Astrocyte (in vitro differentiated cells and primary cell): ENCODE measurements around the gene FFAR3. TPM values are rescaled to one million over a fixed set of nuclear protein-coding genes. Genes with fewer than 3 reads are reported as not detected.

Source experiments
- DNase-seq: peaks from one replicate; pipeline ENCODE4 v3.0.0-alpha.2; 2010; ENCODE audit warnings: low read depth
- FAIRE-seq: peaks from 2 replicates; lab custom pipeline; 2011; peaks lifted over from hg19 to GRCh38; lab: Jason Lieb, UNC
- H2AFZ ChIP-seq: 2 replicates; pipeline ENCODE4 v1.6.0; 2012; ENCODE audit warnings: low read depth, low read length, inconsistent platforms
- H3K27ac ChIP-seq: 2 replicates; pipeline ENCODE4 v1.5.1; 2011; ENCODE audit warnings: low read depth, low read length, inconsistent platforms
- H3K27me3 ChIP-seq: 2 replicates; pipeline ENCODE4 v1.6.0; 2011; ENCODE audit warnings: low read length, inconsistent platforms; ENCODE audit not compliant: insufficient read depth
- H3K36me3 ChIP-seq: 2 replicates; pipeline ENCODE4 v1.5.1; 2011; ENCODE audit warnings: low read length, inconsistent platforms; ENCODE audit not compliant: insufficient read depth
- H3K4me1 ChIP-seq: 2 replicates; pipeline ENCODE4 v1.5.1; 2011; ENCODE audit warnings: low read length, inconsistent platforms; ENCODE audit not compliant: insufficient read depth
- H3K4me2 ChIP-seq: 2 replicates; pipeline ENCODE4 v1.6.0; 2012; ENCODE audit warnings: low read length, inconsistent platforms
- H3K4me3 ChIP-seq: 2 replicates; pipeline ENCODE4 v1.5.1; 2011; ENCODE audit warnings: low read depth, mild to moderate bottlenecking, low read length, inconsistent platforms; ENCODE audit not compliant: insufficient read depth
- H3K79me2 ChIP-seq: 2 replicates; pipeline ENCODE4 v1.6.0; 2012; ENCODE audit warnings: mild to moderate bottlenecking, low read length, inconsistent platforms; ENCODE audit not compliant: insufficient read depth
- H3K9ac ChIP-seq: 2 replicates; pipeline ENCODE4 v1.6.0; 2012; ENCODE audit warnings: mild to moderate bottlenecking, low read length, inconsistent platforms
- H3K9me3 ChIP-seq: 2 replicates; pipeline ENCODE4 v1.5.1; 2012; ENCODE audit warnings: low read depth, mild to moderate bottlenecking, low read length, inconsistent platforms; ENCODE audit not compliant: insufficient read depth
- H4K20me1 ChIP-seq: 2 replicates; pipeline ENCODE4 v1.6.0; 2012; ENCODE audit warnings: low read length, inconsistent platforms; ENCODE audit not compliant: insufficient read depth
- H3K27ac Mint-ChIP-seq: one replicate; pipeline ENCODE4 v1.8.0; 2021; ENCODE audit warnings: mild to moderate bottlenecking, mixed read lengths; ENCODE audit not compliant: unreplicated experiment
- H3K27me3 Mint-ChIP-seq: one replicate; pipeline ENCODE4 v1.8.0; 2021; ENCODE audit warnings: low read depth, mixed read lengths; ENCODE audit not compliant: unreplicated experiment
- H3K36me3 Mint-ChIP-seq: one replicate; pipeline ENCODE4 v1.8.0; 2021; ENCODE audit warnings: low read depth, mixed read lengths; ENCODE audit not compliant: unreplicated experiment
- H3K4me1 Mint-ChIP-seq: one replicate; pipeline ENCODE4 v1.8.0; 2021; ENCODE audit warnings: low read depth, mixed read lengths; ENCODE audit not compliant: unreplicated experiment
- H3K4me3 Mint-ChIP-seq: one replicate; pipeline ENCODE4 v1.8.0; 2021; ENCODE audit warnings: mild to moderate bottlenecking, moderate library complexity, mixed read lengths; ENCODE audit not compliant: unreplicated experiment
- H3K9me3 Mint-ChIP-seq: one replicate; pipeline ENCODE4 v1.8.0; 2021; ENCODE audit warnings: mild to moderate bottlenecking, mixed read lengths; ENCODE audit not compliant: unreplicated experiment
- CTCF ChIP-seq: IDR thresholded peaks from 2 replicates; pipeline ENCODE4 v1.5.1; 2011; ENCODE audit warnings: low read depth, mild to moderate bottlenecking, inconsistent platforms, low read length, moderate library complexity; ENCODE audit not compliant: insufficient read depth
- EZH2 ChIP-seq: IDR thresholded peaks from 2 replicates; pipeline ENCODE4 v1.6.1; 2012; ENCODE audit warnings: mild to moderate bottlenecking, low read length, inconsistent platforms; ENCODE audit not compliant: insufficient read depth
- total RNA-seq: library from RNA; stranded (reverse); gene quantifications from 2 replicates; pipeline ENCODE4 v1.2.1, GENCODE V29; 2021

Gene FFAR3
- total RNA-seq, 1 donor from 2014 or later: not detected

DNA sequence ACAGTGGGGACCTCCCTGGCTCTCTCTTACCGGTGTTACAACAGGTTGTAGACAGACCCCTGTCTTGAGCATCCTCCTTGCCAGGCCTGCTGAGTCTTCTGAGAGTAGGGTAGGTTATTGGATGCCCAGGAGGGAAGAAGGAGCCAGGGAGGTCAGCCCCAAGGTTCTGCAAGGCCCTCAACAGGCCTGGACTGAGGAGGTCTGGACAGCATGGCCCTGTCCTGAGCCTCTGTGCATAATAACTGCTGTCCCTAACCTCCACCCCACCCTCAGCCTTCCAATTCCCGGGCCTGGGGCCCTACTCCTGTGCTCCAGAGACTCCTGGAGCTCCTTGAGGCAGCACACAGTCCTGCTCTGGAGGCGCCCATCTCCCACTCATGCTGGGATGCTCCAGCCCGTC, 28.9 kb upstream of the FFAR3 start:
- FAIRE-seq: no peak
- Histone ChIP-seq H3K27me3 (no peaks in the 10 kb centered on the region), H3K4me3 (no peak overlapping the region), H3K4me2 (no peak overlapping the region), H3K4me1 (no peaks in the 10 kb centered on the region), H3K27ac (no peak overlapping the region), H3K36me3 (no peaks in the 10 kb centered on the region), H4K20me1 (no peaks in the 10 kb centered on the region), H3K9ac (no peak overlapping the region), H3K9me3 (no peaks in the 10 kb centered on the region), H2AFZ (no peak overlapping the region), H3K79me2 (no peaks in the 10 kb centered on the region)
- Mint-ChIP-seq H3K4me1 (peaks cover 3% of the 10 kb centered on the region), H3K27me3 (peaks cover 24% of the 10 kb centered on the region), H3K36me3 (no peaks in the 10 kb centered on the region), H3K4me3 (no peak overlapping the region), H3K27ac (no peak overlapping the region), H3K9me3 (no peaks in the 10 kb centered on the region)
- TF ChIP-seq CTCF (no peak), EZH2 (no peak)
- no peak for DNase-seq

DNA sequence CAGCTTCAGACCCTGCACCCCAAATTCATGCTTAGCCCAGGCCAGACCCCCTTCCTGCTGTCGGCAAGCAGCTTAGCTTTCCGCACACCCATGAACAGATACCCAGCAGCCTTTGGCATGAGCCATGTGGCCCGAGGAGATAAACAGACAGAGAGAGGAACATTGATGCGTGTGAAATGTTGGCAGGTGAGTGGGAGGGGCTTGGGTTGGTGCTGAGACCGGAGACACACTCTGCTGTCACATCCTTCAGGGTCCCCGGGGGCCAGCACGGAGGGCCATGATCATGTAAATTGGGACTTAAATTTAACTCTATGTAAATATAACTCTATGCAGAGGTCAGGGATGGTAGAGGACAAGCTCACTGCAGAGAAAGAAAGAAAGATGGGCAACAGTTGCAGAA, 27.8 kb upstream of the FFAR3 start:
- H2AFZ ChIP-seq: no peak overlapping the region
- DNase-seq: no peak
- no peak overlapping the region for H3K27ac Mint-ChIP-seq
- no peaks in the 10 kb centered on the region for H3K27me3 ChIP-seq
- H3K36me3 Mint-ChIP-seq: no peaks in the 10 kb centered on the region
- no peaks in the 10 kb centered on the region for H3K36me3 ChIP-seq
- H4K20me1 ChIP-seq: no peaks in the 10 kb centered on the region
- H3K4me1 ChIP-seq: no peaks in the 10 kb centered on the region
- FAIRE-seq: no peak
- no peak overlapping the region for H3K4me2 ChIP-seq
- no peak overlapping the region for H3K9ac ChIP-seq
- H3K4me3 ChIP-seq: no peak overlapping the region
- no peak overlapping the region for H3K27ac ChIP-seq
- TF ChIP-seq CTCF (no peak), EZH2 (no peak)
- no peaks in the 10 kb centered on the region for H3K79me2 ChIP-seq
- H3K4me3 Mint-ChIP-seq: no peak overlapping the region
- H3K9me3 ChIP-seq: no peaks in the 10 kb centered on the region
- peaks cover 3% of the 10 kb centered on the region for H3K4me1 Mint-ChIP-seq
- peaks cover 28% of the 10 kb centered on the region for H3K27me3 Mint-ChIP-seq
- no peaks in the 10 kb centered on the region for H3K9me3 Mint-ChIP-seq

DNA sequence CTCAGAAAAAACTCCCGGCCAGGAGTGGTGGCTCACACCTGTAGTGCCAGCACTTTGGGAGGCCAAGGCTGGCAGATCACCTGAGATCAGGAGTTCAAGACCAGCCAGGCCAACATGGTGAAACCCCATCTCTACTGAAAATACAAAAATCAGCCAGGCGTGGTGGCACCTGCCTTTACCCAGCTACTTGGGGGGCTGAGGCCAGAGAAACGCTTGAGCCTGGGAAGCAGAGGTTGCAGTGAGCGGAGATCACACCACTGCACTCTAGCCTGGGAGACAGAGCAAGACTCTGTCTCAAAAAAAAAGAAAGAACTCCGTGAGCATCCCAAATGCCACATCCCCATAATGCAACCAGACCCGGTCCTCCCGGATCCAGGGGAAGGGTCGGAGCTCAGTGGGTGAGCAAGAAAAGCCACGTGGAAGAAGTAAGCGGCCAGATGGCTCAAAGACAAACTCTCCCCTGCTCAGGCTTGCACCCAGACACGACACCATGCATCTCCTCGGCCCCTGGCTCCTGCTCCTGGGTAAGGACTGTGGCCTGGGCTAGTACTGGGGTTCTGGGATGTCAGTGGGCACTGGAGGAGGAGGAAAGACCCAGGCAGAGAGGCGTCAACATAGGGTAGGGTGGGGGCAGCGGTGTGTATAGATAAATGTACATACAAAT, 26.6 kb upstream of the FFAR3 start:
- no peaks in the 10 kb centered on the region for H4K20me1 ChIP-seq
- H3K36me3 ChIP-seq: no peaks in the 10 kb centered on the region
- H3K9ac ChIP-seq: no peak overlapping the region
- H3K9me3 ChIP-seq: no peaks in the 10 kb centered on the region
- no peaks in the 10 kb centered on the region for H3K27me3 ChIP-seq
- H2AFZ ChIP-seq: no peak overlapping the region
- no peaks in the 10 kb centered on the region for H3K4me1 ChIP-seq
- no peak overlapping the region for H3K27ac ChIP-seq
- H3K4me3 Mint-ChIP-seq: no peak overlapping the region
- no peak overlapping the region for H3K27ac Mint-ChIP-seq
- DNase-seq: no peak
- no peak for FAIRE-seq
- H3K4me3 ChIP-seq: no peak overlapping the region
- no peaks in the 10 kb centered on the region for H3K9me3 Mint-ChIP-seq
- peaks cover 3% of the 10 kb centered on the region for H3K4me1 Mint-ChIP-seq
- peaks cover 25% of the 10 kb centered on the region for H3K27me3 Mint-ChIP-seq
- no peaks in the 10 kb centered on the region for H3K79me2 ChIP-seq
- no peak overlapping the region for H3K4me2 ChIP-seq
- no peak for TF ChIP-seq EZH2
- H3K36me3 Mint-ChIP-seq: no peaks in the 10 kb centered on the region
